Globus pallidus (tissue), 1 donor: Measurements from ENCODE around the gene CDC14B.
"Not testable (repeated sequence)": the region's sequence is repeated elsewhere in the genome, so short reads cannot be mapped to it uniquely, and the experiment has no call there.

Experiments
- DNase-seq: peaks from one replicate; pipeline ENCODE4 v3.0.0-alpha.2; 2015; ENCODE audit warnings: low spot score

Gene CDC14B

DNA sequence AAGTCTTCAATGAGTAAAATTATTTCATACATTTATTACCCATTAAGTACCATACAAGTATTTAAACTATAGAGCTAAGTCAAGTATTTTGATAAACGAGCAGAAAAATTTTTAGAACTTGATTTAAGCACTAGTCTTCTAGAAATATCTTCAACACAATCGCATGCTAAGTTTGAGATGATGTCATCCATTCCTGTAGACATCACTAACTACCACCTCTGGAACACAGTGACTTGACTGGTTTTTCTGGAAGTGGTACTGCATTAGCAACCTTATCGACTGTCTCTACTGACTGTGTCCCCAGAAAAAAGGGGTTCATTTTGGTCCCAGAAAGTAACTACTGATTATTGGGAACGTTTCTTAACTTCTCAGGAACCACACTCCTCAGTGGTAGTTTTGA is 69.0 kb downstream of the CDC14B start:
- DNase-seq = no peak

DNA sequence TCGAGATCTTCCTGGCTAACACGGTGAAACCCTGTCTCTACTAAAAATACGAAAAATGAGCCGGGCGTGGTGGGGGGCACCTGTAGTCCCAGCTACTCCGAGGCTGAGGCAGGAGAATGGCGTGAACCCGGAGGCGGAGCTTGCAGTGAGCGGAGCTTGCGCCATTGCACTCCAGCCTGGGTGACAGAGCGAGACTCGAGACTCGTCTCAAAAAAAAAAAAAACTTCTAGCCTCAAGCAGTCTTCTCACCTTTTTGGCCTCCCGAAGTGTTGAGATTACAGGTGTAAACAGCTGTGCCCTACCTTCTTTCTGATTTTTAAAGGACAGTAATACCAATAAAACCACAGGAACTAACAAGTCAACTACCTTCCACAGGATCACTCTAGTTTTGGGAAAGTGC is 76.5 kb downstream of the CDC14B start:
- DNase-seq = not testable (repeated sequence)

DNA sequence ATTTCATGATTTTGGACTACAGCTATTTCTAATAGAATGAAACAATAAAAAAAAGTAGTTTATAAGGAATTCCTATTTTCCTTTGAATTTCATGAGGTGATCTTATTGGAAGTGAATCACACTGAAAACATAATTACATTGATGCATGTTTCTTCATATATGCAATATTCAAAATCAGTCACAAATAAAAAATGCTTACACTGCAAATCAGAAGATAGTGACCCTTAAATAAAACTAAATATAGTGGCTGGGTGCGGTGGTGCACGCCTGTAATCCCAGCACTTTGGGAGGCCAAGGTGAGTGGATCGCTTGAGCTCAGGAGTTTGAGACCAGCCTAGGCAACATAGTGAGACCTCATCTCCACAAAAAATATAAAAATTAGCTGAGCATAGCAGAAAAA is 79.5 kb downstream of the CDC14B start:
- no peak for DNase-seq

DNA sequence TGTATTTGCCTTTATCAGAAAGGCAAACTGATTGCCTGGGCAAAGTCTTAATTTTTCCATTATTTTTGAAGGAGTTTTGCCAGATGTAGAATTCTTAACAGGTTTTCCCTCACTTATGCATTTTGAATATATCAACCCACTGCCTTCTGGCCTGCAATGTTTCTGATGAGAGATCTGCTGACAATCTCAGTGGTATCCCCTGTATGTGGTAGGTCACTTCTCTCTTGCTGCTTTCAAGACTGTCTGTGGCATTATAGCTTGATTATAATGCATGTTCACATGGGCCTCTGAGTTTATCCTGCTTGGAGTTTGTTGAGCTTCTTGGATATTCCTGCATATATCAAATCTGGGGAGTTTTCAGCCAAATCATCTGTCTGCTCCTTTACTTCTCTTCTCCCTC is 87.5 kb downstream of the CDC14B start:
- DNase-seq = no peak

DNA sequence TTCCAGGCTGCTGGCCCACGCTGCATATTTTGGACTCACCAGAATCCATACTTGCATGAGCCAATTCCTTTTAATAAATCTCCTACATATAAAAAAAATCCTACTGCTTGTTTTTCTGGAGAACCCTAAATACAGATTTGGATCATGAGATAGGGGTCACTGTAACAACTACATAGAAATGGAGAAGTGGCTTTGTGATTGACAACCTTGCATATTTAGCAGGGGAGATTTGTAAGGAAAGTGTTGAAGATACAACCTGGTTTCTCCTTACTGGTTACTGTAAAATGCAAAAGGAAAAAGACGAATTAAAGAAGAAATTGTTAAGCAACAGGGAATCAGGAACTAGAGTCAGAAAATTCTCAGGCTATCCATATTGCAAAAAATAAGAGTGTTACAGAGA is 94.9 kb downstream of the CDC14B start:
- no peak for DNase-seq

DNA sequence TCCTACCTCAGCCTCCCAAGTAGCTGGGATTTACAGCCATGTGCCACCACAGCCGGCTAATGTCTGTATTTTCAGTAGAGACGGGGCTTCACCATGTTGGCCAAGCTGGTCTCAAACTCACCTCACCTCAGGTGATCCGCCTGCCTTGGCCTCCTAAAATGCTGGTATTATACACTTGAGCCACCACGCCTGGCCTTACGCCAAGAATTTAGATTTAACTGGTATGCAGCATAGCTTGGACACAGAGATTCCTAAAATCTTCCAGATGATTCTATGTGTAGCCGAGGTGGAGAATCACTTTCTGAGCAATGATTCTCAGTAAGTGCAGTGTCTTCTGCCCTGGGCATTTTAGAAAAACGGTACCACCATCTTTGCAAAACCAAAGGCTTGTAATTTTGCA is 95.6 kb downstream of the CDC14B start:
- no peak for DNase-seq

DNA sequence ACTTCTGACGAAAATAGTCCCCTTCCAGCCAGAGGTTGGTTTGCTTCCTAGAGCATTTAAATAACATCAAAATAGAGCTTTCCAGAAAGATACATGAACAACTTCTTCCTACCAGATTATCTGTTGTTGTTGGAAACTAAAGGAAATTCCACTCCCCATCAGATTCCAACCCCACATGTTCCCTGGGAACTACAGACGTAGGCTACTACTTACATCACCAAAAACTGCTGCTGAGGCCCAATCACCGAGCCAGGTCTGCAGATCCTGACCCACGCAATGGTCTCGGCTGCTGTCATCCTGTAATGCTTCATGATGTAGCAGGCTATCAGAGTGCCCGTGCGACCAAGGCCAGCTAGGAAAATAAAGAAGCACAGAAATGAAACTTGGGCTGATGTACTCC is 96.3 kb downstream of the CDC14B start:
- no peak for DNase-seq

DNA sequence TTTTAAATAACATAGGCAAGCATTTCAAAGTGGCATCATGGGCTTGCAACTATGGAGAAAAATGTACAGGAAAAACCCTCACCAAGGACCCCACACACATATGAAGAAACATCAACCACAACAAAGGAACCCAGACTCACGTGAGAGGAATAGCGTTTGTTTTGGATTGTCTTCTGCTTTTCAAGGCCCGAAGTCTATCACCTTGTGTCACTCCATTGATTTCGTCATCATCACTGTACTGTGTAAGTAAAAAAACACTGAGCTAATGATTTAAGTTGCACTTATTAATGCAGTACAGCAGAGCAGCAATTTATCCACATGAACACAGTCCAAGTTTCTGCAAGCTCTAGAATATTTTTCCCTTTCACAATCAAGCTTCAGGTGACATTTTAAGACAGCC is 97.3 kb downstream of the CDC14B start:
- no peak for DNase-seq

DNA sequence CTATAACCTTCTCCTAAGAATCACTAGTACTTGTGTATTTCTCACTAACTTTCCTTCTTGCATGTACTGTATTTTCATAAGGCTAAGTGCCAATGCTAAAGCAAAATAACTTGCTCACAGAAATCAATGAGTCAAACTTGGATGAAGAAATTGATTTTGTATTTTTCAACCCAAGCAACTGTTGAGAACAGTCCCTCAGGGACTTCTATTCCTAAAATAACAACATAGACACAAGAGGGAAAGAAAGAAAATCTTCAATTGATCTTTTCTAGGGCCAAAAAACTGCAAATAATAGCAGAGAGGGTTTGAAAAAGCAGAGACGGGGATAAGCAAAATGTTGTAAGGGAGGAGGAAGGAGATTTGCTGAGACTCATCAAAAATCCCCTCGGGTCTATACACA is 99.9 kb downstream of the CDC14B start:
- DNase-seq = no peak

DNA sequence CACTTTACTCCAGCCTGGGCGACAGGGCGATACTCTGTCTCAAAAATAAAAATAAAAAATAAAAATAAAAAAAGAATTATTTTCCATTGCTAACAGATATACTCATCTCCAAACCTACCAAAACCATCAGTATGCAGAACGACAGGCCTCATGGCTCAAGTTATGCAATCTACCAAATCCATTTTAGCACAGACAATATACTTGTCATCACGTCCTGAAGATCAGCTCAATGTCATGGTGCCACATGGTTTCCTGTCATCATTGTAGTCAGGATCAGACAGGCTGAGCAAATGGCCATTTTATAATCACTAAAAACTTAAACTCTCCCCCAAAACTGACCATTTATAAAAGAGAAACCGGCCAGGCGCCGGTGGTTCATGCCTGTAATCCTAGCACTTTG is 100.5 kb downstream of the CDC14B start:
- no peak for DNase-seq

DNA sequence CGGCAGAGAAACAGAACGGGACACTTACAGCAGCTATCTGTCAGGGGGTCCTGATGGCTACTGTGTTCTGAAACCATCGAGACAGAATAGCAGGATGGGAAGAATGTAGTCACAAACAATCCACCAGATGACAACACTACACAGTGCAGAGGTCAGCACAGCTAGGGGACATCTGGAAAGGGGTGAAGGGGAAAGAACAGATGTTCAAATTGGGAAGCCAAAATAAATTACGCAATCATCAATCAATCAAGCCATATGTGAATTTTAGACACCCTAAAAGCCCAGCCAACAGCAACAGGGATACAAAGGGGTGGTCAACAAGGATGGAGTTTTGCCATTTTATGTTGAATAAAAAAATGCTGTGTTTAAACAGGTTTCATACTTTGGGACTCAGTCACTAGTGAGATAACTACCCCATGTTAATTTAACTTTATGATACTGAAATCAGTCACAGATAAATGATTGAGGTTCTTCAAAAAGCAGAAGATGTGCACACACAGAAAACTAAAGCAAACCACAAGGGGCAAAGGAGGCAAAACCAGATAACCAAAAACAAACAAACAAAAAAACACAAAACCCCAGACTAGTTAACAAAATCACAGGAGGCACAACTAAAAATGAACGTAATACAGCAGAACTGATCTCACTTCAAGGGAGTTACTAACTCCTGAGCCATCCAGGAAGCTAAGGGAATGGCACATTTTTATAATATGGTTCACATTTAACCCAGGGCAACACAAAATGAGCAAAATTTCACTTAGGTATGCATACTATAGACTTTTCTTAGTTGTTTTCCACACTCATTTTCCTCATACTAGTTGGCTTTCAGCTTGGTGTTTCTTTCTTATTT is 103.8 kb downstream of the CDC14B start:
- DNase-seq = no peak

DNA sequence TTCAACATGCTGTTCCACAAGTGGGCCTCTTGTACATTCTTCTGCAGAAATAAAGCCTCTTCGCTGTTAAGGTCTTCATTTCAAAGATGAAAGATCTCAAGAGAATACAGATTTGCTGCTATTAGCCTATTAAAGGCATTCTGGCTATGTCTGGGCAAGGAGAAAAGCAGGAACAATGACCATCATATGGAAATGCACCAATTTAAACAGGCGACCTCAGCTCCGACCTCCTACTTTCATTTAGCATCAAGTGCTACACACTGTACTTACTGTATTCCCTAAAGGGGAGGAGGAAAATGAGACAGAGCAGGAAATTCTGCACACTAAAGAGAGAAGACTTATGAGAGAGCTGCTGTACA is 104.9 kb downstream of the CDC14B start:
- no peak for DNase-seq

DNA sequence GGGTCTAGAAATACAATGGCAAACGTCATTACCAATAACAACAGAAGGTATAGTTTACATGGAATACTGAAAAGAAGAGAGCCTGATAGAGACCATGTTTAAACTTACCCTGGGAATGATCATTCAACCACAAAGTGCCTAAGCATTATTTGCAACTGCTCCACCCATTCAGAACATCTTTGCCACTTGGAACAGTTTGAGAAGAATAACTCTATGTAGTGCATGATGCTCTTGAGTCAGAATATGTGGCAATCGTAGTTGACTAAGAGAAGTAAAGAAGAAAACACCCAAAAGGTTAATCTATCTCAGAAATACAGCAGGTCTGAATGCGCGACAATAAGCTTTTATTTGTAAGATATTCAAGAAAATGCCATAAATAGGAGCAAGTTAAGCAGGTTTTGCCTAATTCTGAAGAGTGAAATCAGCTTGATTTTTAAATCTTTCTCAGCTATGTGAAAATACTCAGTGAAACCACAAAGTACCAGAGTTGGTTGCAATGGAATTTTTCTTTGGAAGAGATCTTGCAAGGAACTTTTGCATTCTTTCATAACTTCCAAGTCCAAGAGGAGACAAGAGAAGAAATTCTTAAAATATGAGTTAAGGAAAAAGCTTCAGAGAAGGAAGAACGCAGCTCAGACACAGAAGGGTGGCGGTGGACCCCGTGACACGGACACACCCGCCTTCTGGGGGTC is 105.4 kb downstream of the CDC14B start:
- DNase-seq = no peak

DNA sequence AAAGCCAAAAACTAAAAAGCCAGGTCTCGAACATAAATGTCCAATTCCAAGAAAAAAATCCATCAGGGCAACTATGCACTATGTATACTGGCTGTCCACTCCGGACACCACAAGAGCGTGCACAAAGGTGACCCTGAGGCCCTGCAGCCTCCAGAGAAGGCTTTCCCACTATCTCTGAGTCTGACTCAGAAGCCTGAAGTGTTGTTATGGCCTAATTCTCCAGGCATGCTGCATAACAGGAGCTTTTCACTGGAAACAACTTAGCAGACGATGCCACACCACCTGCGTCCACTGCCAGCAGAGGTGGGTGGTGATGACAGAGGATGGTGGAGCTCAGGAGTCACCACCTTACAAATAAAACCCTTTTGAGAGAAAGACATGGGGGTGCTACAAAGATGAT is 106.0 kb downstream of the CDC14B start:
- no peak for DNase-seq

DNA sequence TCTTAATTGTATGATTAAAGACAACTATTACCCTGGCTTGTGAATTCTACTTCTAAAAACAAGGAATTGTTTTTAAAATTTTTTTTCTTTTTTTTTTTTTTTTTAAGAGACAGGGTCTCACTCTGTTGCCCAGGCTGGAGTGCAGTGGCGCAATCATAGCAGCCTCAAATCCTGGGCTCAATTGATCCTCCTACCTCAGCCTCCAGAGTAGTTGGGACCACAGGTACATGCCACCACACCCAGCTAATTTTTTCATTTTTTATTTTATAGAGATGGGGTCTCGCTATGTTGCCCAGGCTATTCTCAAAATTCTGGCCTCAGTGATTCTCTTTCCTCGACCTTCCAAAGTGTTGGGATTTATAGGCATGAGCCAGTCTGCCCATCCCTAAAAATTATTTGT is 107.4 kb downstream of the CDC14B start:
- DNase-seq = no peak

DNA sequence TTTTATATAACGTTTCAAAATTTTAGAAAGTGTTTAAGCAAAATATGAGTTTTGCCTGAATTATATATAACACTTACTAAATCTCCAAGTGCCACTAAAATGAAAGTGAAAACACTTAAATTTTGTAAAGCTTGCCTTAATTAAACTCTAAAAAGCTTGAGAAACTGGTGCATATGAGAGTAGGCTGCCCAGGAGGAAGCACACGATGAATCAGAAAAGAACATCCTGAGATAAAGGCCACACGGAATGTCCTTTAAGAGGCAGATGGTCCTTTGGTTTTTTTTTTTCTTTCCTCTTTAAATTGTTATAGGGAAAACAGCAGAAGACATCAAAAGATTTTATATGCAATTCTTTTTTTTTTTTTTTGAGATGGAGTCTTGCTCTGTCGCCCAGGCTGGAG is 109.4 kb downstream of the CDC14B start:
- DNase-seq = no peak

DNA sequence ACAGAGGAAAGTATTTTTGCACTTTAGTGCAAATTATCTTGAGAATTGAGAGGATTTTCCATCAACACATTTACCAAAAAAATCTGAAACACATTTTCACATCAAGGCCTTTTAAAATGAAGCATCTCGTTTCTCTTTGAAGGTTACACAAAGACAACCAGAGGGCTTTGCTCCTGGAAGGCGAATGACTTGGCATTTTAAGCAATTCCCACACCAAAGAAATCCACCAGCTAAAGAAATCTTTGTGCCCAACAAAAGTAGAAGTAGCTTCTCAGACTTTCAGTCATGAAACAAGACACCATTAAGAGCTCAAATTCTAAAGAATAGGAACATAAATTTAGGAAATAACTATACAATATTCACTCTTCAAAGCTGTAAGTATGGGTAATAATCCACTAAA is 109.8 kb downstream of the CDC14B start:
- no peak for DNase-seq

DNA sequence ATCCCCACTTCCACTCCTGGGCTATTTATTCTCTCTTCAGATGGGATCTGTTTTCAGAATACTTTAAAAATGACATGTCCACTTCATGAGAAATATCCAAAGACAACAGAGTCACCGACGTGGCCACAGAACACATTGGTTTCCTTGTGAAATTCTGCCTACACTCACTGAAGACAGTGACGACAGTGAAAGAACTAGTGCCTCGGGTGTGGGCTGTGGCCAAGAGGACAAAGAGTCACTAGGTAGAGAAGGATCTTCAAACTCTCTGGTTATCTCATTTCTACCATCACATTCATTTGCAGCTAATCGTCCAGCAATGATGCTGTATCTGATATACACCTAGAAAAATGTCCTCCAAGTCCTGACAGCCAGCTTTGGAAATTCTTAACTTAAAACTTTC is 110.6 kb downstream of the CDC14B start:
- no peak for DNase-seq

DNA sequence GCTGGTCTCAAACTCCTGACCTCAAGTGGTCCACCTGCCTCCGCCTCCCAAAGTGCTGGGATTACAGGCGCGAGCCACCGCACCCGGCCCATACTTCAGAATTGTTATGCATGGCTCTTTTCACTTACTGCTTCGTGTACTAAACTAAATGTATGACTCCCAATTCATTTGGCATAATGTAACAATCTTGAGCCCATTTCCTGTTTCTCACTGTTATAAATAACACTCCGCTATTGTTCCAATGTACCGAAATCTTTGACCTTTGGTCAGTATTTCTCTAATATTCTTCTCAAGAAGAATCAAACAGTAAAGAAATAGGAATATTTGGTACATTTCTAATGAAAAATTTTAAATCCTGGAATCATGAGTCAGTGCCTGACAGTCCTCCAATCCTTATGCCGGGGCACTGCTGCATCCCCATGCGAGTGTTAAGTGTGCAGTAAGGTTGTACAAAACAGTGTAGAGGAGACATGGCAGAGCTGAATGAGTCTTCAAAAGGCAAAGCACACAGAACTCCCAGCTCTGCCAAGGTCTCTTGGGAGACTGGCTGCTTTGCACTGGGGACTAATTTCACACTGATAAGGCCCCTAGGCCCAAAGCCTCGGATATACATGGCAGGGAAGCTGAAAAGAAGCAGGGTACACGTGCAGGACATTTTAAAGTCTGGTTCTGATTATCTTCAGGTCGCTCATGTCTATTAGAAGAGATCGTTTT is 111.3 kb downstream of the CDC14B start:
- no peak for DNase-seq

DNA sequence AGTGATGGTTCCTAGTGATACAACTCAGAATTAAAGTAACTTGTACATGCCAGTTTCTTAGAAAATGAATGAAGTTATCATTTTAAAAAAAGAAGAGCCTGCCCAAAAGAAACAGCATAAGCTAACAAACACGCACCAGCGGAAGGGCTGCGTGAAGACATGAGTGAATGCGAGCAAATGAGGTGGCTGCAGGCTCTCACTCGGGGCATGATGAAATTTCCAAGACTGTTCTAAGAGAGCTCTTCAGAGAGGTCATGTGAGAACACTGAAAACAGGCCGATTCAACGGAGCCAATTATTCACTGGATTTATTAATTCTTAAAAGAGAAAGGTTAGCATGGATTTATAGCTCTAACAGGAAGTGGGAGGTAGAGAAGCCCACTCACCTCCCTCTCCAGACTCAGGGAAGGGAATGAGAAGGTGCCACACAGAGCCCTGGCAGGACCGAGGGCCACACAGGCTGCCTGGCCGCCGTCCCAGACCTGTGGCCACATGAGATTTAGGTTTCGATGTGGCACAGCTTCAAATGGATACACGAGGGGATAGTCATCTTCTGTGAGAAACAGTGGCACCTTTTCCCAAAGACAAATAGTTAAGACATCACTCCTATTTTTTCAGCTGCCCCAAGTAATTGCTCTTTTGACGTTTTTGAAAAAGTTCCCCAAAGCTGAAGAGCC is 114.2 kb downstream of the CDC14B start:
- no peak for DNase-seq

DNA sequence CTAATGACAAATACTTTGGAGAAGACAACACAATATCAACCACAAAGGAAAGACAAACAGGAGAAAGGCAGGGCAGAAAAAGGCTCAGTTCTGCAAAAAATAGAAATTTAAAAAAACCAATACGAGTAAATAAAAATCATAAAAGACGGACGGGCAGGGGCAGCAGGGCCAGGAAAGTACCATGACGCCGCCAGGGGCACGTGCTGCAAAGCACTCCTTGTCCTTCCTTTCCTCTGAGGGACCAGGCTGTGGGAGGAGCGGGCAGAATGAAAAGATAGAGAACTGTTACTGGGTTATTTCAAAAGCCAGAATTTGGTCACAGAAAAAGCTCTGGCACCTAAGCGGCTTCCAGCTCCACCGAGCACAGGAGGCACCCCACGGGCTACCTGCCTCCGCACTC is 115.7 kb downstream of the CDC14B start:
- no peak for DNase-seq

DNA sequence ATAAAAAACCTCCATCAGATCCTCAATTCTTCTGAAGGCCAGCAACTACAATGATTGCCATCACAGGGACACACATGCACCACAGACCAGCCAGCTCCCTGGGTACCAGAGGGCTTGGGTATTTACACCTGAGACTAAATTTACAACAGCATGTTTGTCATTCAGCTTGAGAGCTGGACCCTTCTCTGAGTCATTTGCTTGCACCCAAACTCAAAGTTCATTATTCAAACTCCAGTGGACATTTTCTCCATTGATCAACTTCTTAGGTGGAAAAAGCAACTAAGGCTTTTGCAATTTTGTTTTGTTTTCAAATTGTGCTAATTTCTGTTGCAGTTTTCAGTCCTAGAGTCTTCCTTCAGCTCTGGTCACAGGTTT is 116.3 kb downstream of the CDC14B start:
- DNase-seq = not testable (repeated sequence)
